ENCODE measurements around the gene SPINT3.

DNA sequence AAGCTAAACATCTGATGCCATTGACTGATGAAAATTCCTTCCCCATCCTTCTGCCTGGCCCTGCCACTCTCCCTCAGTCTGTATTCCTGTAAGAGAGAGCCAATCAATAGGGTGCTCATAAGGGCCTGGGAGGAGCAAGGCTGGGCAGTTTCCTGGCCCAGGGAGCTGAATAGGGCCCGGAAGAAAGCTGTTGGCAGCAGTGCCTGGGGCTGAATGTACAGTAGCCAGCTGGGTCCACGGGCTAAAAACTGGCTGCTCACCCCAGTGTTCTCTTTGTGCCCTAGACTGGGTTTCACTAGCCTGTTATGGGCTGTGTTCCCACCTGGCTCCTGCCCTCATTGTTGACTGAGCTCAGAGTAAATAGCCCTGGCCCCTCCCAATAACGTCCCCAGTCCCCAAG, 47.6 kb downstream of the SPINT3 start:
- no peak for TF ChIP-seq POLR2A (IDR thresholded peaks at IDR 0.05)
- TF ChIP-seq, protein P1, sequence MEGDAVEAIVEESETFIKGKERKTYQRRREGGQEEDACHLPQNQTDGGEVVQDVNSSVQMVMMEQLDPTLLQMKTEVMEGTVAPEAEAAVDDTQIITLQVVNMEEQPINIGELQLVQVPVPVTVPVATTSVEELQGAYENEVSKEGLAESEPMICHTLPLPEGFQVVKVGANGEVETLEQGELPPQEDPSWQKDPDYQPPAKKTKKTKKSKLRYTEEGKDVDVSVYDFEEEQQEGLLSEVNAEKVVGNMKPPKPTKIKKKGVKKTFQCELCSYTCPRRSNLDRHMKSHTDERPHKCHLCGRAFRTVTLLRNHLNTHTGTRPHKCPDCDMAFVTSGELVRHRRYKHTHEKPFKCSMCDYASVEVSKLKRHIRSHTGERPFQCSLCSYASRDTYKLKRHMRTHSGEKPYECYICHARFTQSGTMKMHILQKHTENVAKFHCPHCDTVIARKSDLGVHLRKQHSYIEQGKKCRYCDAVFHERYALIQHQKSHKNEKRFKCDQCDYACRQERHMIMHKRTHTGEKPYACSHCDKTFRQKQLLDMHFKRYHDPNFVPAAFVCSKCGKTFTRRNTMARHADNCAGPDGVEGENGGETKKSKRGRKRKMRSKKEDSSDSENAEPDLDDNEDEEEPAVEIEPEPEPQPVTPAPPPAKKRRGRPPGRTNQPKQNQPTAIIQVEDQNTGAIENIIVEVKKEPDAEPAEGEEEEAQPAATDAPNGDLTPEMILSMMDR (IDR thresholded peaks at IDR 0.05), result no peak
